IPS DF 19.7 (cell line): ENCODE results near the gene PIR.

ENCODE experiments used
- DNase-seq: peaks from one replicate; pipeline ENCODE4 v3.0.0-alpha.2; 2013; ENCODE audit warnings: low read depth, low spot score

PIR gene

GRCh38 chrX:15483891-15484290 is 9.2 kb downstream of the PIR start:
- DNase-seq: no peak

- DNase-seq: no peak
Observed at GRCh38 chrX:15475486-15475885, 17.6 kb downstream of the PIR start.

GRCh38 chrX:15475021-15475420 is 18.1 kb downstream of the PIR start:
- DNase-seq: no peak

- DNase-seq: no peak
Observed at GRCh38 chrX:15474028-15474427, 19.1 kb downstream of the PIR start.

GRCh38 chrX:15472531-15472930 is 20.6 kb downstream of the PIR start:
- DNase-seq: no peak

- no peak for DNase-seq
Observed at GRCh38 chrX:15471028-15471427, 22.1 kb downstream of the PIR start.

GRCh38 chrX:15469613-15470012 is 23.5 kb downstream of the PIR start:
- no peak for DNase-seq

- DNase-seq: no peak
Observed at GRCh38 chrX:15468036-15468435, 25.1 kb downstream of the PIR start.

- DNase-seq: no peak
Observed at GRCh38 chrX:15465896-15466651, 27.1 kb downstream of the PIR start.

GRCh38 chrX:15465347-15465746 is 27.8 kb downstream of the PIR start:
- DNase-seq: no peak

- DNase-seq: no peak
Observed at GRCh38 chrX:15464704-15465103, 28.4 kb downstream of the PIR start.

GRCh38 chrX:15451913-15452312 is 41.2 kb downstream of the PIR start:
- no peak for DNase-seq

GRCh38 chrX:15448010-15448639 is 45.0 kb downstream of the PIR start:
- DNase-seq: no peak

GRCh38 chrX:15441464-15441863 is 51.7 kb downstream of the PIR start:
- DNase-seq: no peak

GRCh38 chrX:15438332-15438731 is 54.8 kb downstream of the PIR start:
- no peak for DNase-seq

GRCh38 chrX:15437724-15438123 is 55.4 kb downstream of the PIR start:
- DNase-seq: no peak

GRCh38 chrX:15435836-15436619 is 57.1 kb downstream of the PIR start:
- DNase-seq: no peak

GRCh38 chrX:15434205-15434604 is 58.9 kb downstream of the PIR start:
- DNase-seq: no peak

- no peak for DNase-seq
Observed at GRCh38 chrX:15430584-15430983, 62.5 kb downstream of the PIR start.

- no peak for DNase-seq
Observed at GRCh38 chrX:15430076-15430475, 63.1 kb downstream of the PIR start.

- no peak for DNase-seq
Observed at GRCh38 chrX:15425024-15425423, 68.1 kb downstream of the PIR start.

- no peak for DNase-seq
Observed at GRCh38 chrX:15418707-15419181, 74.4 kb downstream of the PIR start.
